Left hindlimb (tissue), 1 donor: ENCODE data around the gene DUSP5.
"Not testable (repeated sequence)": the region's sequence is repeated elsewhere in the genome, so short reads cannot be mapped to it uniquely, and the experiment has no call there.

ENCODE experiments used
- DNase-seq: peaks from one replicate; pipeline ENCODE4 v3.0.0-alpha.2; 2018

The DUSP5 gene

GRCh38 chr10:110497438-110498086, at the start of gene DUSP5:
Gene DUSP5 (plus strand): TSS chr10:110497907. CDS start chr10:110498122, 215 bp downstream.
- DNase-seq = peak; percentile 96

GRCh38 chr10:110448682-110449418, 48.9 kb upstream of the DUSP5 start:
- DNase-seq = no peak

GRCh38 chr10:110455446-110455845, 42.3 kb upstream of the DUSP5 start:
- no peak for DNase-seq

- DNase-seq = no peak
Measured at GRCh38 chr10:110456046-110456445, 41.7 kb upstream of the DUSP5 start.

- DNase-seq = no peak
Measured at GRCh38 chr10:110456523-110457091, 41.1 kb upstream of the DUSP5 start.

- no peak for DNase-seq
Measured at GRCh38 chr10:110457851-110458250, 39.9 kb upstream of the DUSP5 start.

DNA sequence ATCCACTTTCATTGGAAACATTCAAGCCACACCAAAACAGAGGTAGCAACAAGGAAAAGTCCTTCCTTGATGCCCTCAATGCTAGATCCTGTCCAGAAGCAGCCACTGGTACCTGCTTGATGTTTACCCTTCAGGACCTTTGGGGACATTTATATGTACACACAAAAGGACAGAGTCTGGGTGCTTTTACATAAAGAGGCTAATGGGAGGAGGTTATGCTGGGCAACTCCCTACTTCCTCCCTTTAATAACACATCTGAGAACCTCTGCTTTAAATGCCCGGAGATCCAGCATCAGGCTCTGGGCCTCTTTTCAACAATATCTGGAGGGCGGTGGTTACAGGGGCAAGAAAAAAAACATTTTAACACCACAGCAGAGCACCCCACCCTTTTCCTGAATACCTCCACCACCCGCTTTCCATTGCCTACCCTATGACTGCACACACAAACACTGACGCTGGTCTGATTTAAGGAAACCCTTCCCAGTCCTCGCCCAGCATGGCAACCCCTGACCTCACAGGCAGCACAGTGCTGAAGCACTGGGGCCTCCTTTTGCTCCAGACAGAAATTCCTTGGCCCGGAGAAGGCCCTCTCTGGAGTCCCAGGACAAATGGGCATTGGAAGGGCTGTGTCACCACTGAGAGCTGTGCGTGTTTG, 39.3 kb upstream of the DUSP5 start:
- DNase-seq = no peak

DNA sequence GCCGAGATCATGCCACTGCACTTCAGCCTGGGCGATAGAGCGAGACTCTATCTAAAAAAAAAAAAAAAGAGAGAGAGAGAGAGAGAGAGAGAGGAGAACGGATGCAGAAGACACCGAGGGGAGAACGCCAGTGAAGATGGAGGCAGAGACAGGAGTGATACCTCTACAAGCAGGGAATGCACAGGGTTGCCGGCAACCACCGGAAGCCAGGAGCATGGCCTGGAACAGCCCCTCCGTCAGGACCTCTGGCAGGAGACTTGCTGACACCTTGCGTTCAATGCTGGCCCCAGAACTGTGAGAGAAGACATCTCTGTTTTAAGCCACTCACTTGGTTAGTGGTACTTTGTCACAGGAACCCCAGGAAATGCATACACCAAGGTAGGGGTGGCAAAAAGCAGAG, 38.1 kb upstream of the DUSP5 start:
- no peak for DNase-seq

DNA sequence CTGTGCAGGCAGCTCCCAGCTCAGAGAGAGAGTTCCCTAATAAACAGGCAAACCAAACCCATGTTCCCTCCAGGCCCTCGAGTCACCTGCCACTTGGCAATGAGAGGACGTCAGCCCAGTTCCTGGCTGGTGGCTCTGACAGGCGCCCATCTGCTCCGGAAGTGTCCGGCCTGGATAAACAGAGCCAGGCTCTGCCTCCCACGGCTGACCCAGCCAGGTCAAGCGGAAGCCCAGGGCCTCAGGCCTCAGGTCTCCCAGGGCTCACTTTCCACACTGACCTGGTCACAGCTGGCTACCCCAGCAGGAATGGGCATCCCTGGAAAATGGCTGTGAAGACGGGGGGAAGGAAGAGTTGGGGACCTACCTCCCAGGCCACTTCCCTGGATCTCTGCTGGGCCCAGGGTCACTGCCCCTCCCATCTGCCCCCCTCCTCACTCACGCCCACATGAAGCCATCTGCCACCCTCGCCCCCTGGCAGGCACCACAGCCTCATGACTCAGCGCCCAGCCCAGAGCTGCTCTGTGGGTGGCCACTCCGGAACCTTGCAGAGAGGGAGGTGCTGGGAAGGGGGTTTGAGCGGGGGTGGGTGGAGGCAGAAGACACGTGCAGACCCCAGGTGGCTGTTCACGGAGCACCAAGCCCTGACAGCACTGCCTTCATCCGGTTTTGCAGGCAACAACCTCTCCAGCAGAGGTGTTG, 37.4 kb upstream of the DUSP5 start:
- DNase-seq = no peak

DNA sequence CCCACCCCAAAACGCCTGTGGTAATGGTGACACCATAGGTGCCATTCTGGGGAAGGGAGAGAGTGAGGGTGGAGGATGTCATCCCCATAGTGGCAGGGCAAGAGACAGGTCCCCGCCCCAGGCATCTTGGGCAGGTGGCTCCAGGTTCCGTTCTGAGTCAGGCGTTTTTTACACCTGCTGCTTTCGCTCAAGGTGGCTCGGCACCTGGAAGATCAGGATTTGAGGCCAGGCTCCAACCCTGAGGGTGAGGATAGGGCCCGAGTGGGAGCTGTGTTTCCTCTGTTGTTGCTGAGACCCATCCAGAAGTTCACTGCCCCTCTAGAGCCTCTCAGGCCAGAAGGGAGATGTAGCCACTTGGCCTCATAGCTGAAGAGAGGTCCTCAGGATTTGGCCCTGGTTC, 36.6 kb upstream of the DUSP5 start:
- no peak for DNase-seq

DNA sequence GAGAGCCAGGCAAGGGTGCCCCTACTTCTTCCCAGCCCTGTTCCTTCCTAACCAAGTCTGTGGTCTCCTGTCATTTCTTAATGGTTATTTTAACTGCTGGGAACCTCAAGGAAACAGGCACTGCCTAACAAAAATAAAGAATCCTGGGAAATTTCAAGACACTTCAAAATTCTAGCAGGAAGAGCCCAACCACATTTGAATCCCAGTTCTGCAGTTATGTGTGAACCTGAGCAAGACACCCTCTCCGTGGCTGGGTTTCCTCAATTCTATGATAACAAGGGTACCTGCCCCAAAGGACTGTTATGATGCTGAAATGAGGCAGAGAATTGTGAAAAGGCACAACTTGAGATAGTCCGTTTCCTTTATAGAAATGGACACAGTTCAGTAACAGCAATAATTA, 36.2 kb upstream of the DUSP5 start:
- no peak for DNase-seq

DNA sequence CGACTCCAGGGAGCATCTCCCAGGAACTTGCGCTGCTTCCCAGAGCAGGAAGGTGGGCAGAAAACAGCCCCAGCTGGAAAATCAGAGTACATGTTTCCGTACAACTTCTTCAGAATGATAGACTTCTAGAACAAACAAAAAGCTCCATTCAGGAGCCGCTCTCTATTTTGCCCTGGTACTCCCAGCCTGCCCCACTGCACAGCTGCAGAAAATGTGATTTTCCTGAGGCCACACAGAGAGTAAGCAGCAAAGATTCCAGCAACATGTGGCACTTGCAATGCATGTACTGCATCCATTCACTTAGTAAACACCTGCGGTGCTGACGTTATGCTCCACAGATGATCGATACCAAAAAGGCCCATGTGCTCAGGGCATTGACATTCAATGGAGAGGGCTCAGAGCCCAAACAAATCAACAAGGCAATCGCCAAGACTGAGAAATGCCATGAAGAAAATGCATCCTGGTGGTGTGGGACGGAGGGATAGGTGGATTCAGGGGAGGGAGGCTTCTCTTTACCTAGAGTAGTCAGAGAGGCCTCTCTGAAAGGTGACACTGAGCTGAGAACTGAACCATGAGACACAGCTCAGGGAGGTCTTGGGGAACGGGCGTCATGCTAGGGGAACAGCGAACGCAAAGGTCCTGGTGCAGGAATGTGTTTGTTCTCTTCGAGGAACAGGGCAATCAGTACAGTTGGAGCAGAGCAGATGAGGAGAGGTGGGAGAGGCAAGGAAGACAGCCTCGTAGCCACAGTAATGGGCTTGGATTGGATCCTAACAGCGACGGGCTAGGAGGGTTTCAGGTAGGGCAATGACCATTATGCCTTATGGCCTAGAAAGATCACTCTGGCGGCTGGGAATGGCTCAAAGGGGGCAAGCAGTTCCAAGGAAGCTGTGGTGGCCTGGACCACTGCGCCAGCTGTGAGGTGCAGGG, 35.3 kb upstream of the DUSP5 start:
- DNase-seq = no peak

DNA sequence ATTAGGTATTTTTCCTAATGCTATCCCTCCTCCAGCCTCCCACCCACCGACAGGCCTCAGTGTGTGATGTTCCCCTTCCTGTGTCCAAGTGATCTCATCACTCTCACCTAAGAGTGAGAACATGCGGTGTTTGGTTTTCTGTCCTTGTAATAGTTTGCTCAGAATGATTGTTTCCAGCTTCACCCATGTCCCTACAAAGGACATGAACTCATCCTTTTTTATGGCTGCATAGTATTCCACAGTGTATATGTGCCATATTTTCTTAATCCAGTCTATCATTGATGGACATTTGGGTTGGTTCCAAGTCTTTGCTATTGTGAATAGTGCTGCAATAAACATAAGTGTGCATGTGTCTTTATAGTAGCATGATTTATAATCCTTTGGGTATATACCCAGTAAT, 29.4 kb upstream of the DUSP5 start:
- not testable (repeated sequence) for DNase-seq

GRCh38 chr10:110470541-110470940, 27.2 kb upstream of the DUSP5 start:
- not testable (repeated sequence) for DNase-seq

DNA sequence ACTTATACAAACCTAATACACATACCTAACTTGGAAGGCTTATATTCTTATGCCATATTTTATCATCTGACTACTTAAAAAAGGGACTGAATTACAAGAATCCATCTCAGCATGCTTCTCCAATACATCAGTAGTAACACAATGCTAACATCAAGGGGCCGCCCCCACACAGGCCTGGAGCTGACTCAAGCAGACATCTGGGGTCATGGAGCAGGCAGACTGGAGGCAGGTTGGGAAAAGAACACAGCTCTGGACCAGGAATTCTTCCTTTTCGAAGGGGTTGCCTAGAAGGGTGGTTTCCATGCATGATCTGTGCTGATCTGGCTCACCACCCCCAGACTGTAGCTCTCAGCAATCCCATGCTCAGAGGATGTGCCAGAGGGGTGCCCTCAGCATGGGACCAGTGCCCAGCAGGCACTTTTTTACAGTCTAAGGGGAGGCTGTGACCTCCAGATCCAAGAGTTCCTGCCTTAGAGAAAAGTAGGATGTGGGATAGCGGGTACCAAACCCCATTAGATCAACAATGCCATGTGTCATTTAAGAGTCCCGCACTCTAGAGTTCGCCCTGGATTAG, 26.1 kb upstream of the DUSP5 start:
- DNase-seq = no peak

- DNase-seq = no peak
Measured at GRCh38 chr10:110474017-110474416, 23.7 kb upstream of the DUSP5 start.

- no peak for DNase-seq
Measured at GRCh38 chr10:110474826-110475225, 22.9 kb upstream of the DUSP5 start.

DNA sequence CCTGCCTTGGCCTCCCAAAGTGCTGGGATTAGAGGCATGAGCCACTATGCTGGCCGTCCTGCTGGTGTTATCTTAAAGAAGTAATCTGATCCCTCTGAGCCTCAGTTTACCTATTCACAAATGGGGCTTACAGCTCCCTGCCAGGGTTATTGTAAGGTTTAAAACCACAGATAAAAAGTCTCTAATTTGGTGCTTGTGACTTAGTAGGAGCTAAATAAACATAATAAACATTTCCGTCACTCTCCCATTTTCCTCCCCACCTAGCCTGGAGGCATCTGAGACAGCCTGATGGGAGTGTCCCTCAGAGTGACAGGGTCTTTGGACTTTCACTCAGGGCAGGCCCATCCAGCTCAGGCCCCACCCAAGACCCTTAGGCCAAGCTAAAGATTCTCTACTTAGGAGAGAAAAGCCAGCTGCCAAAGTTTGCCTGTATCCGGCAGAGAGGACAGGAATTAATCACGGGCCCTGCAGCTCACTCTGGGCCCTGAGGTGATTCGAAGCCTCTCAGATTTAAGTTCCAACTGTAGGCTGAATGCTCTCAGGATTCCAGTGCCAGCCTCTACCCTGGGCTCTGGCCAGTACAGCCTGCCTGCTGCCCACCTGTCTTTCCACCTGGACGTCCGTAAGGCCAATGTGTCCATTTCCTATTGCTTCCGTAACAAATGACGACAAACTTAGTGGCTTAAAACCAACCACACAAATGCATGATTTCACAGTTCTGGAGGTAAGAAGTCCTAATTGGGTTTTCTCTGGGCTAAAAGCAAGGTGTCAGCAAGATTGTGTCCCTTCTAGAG, 21.8 kb upstream of the DUSP5 start:
- DNase-seq = no peak

DNA sequence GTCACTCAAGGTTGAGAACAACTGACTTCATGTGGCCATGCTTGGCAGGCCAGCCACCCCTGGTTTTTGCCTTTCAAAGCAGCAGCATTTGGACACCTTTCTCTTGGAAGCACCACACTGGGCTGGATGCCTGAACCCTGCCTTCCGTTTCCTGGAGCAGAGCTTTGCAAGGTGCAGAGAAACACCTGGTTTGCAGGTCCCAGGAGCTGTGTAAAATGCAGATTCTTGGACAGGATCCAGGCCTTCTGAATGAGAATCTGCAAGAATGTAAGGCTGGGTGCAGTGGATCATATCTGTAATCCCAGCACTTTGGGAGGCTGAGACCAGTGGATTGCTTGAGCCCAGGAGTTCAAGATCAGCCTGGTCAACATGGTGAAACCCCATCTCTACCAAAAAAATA, 18.0 kb upstream of the DUSP5 start:
- no peak for DNase-seq

DNA sequence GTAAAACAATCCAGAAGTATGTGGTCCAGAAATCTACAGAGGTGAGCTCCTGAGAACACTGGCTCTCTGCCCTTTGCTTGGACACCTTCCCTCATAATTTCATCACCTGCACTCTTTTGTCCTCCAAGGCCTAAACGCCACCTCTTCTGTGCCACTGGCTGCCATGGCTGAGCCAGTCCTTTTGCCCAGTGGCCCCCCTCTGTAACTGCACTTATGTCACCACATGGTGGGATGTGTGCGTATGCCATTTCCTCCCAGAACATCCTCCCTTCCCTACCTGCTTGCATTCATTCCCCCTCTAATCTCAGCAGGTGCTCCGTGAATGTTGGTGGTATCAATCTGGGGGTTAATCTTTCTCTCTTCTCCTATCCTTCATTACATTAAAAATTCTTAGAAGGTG, 17.3 kb upstream of the DUSP5 start:
- no peak for DNase-seq

GRCh38 chr10:110481919-110482318, 15.8 kb upstream of the DUSP5 start:
- DNase-seq = no peak
